Cortex of kidney (tissue), 1 donor: Measurements from ENCODE around the gene SLC30A3.
"Not testable (repeated sequence)": the region's sequence is repeated elsewhere in the genome, so short reads cannot be mapped to it uniquely, and the experiment has no call there.

ENCODE experiments used
- DNase-seq: peaks from one replicate; lab custom pipeline; 2025; lab: John Stamatoyannopoulos, UW

The SLC30A3 gene

DNA sequence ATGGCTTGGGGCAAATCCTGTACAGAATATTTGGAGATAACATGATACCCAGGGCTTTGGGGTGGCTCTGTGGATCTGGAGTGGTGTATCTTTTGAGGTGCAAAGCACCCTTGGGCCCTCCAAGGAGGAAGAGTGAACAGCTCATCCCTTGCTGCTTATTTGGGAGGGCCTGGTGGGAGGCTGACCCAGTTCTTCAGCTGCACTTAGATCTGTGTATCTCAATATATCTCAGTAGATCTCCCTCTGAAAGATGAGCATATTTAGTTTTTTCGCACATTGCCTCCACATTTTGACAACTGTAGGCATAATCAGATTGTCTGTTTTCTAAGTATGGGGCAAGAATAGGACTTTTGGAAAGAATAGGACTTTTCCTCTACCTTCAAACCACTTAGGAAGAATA is 22.1 kb upstream of the SLC30A3 start:
- no peak for DNase-seq

DNA sequence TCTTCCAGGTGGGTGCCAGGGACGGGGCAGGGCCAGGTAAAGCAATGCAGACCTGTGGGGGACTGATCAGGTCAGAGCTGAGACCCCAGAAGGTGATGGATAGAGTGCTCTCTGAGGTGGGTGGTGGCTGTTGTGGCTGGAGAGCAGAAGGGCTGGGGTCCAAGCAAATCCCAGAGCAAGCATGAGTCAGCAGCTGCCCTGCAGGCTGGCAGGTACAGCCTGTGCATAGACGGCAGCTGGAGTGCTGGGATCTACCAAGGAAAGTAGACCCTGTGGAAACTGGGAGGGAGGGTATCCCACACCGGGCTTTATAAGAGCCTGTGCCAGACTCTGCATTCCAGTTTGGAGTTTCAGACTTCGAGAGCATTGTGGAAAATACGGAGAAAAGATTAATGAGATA is 20.0 kb upstream of the SLC30A3 start:
- DNase-seq = no peak

DNA sequence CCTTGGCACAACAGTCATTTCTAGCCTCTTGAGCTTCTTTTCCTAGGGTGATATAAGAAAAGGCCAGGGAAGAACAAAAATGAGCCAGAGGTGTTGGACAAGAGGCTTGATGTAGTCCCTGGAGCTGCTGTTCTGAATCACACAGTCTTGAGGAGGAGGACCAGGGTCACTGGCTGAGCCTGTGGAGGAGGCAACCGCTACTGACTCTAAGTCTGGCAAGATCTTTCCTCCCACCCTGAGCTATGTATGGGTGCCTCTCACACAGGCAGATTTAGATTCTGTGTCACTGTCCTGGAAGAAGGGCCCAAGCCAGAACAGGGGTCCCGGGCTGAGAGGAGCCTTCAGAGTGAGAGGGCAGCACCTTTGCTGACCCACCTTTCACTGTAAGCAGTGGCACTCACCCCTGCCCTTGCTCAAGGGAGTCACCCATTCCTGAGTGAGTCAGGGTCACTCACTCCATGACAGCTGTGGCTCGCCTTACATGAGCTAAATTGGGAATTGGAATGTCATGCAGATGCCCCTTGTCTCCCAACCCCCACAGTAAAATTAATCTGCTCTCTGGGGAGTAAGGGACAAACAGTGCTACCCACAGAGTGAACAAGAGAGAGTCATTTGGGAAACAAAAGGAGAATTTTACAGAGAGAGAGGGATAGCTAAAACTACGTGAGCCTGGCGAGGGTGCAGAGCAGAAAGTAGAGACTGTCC is 19.2 kb upstream of the SLC30A3 start, which contains the start of gene TRIM54:
TSS of gene TRIM54 (plus strand) at position 575 of the 705 bp plus-strand sequence. CDS start 303 bp downstream, outside the sequence.
- no peak for DNase-seq

DNA sequence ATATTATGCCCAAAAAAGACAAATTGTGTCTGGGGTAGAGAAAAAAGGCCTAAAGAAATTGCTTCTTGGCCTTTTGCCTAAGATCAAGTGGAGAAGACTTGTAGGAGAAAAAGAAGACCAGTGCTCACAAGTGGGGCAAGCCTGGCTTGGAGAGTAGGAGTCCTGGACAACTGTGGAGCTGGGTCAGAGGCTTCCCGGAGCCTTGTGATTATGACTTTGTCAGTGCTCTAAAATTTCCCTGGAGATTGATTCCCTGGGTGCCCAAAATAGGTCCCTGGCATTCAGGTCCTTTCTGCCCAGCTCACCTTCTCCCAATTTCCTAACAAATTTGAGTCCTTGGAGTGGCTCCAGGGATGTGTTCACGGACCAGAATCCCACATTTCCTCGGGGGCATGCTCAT is 18.6 kb upstream of the SLC30A3 start:
- DNase-seq = no peak

DNA sequence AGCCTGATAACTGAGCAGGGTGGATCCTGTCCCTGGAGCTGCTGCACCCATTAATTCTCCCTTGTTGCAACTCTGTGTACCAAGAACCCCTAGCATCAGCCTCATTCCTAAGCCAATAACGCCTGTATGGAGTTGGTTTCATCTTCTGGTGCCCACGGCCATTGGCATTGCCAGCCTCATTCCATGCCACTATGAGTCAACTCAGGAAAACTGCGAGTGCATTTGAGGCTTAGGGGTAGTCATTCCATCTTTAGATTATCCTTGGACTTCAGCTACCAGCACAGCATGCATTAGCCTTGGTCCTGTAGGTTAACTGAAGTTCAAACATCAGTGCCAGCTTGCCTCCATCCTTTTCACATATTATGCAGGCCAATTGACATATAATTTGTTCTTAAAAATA is 18.0 kb upstream of the SLC30A3 start:
- DNase-seq = no peak

DNA sequence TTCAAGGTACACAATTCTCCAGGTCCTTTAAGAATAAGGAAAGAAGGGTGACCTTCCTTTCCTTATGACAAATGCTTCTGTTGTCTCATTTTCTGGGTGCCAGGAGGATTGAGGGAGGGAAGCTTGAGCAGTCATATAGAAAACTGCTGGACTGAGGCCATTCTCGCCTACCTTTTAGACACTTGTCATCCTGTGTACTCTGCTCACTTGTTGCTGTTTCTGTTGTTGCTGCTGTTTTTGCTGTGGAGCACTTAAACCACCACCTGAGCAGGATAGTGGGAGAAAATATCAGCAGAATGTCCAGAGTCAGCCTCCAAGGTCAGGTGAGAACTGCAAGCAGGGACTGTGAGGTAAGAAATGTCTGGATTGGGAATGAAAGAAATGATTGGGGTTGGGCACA is 15.2 kb upstream of the SLC30A3 start:
- no peak for DNase-seq

DNA sequence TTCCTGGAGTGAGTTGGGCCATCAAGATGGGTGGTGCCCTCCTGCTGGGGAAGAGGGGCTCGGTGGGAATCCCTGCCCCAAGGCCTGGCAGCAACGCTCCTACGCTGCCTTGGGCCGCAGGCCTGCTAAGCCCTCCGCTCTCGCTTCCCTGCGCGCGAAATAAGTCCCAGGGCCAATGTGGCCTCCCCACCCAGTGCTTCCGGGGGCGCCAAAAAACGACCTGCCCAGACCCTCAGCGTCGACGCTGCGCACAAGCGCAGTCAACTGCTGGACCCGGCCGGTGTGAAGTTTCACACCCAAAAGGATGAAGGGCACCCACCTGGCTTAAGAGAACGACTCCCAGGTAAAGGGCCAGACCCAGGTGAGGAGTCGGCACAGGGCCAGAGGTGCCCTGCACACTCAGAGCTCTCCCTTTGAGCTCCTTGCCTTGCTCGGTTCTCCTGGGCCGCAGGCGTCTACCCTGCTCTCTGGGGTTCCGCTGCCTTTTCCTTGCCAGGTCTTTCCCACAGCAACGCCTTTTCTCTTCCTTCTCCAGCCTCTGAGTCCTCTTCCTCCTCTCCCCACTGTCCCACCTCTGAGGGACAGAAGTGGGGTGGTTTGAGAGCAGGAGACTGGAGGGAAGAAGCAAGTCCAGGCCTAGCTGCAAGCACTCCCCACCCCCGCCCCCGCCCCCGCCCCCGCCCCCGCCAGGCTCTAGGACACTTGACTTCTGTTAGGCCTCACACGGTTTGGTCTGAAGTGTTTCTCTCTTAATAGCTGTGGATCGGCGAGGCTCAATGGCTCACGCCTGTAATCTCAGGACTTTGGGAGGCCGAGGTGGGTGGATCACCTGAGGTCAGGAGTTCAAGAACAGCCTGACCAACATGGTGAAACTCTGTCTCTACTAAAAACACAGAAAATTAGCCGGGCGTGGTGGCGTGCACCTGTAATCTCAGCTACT is 12.6 kb upstream of the SLC30A3 start, which contains the start of gene DNAJC5G:
TSS of gene DNAJC5G (plus strand) at position 223 of the 940 bp plus-strand sequence. CDS start 1,296 bp downstream, outside the sequence.
- DNase-seq = no peak

DNA sequence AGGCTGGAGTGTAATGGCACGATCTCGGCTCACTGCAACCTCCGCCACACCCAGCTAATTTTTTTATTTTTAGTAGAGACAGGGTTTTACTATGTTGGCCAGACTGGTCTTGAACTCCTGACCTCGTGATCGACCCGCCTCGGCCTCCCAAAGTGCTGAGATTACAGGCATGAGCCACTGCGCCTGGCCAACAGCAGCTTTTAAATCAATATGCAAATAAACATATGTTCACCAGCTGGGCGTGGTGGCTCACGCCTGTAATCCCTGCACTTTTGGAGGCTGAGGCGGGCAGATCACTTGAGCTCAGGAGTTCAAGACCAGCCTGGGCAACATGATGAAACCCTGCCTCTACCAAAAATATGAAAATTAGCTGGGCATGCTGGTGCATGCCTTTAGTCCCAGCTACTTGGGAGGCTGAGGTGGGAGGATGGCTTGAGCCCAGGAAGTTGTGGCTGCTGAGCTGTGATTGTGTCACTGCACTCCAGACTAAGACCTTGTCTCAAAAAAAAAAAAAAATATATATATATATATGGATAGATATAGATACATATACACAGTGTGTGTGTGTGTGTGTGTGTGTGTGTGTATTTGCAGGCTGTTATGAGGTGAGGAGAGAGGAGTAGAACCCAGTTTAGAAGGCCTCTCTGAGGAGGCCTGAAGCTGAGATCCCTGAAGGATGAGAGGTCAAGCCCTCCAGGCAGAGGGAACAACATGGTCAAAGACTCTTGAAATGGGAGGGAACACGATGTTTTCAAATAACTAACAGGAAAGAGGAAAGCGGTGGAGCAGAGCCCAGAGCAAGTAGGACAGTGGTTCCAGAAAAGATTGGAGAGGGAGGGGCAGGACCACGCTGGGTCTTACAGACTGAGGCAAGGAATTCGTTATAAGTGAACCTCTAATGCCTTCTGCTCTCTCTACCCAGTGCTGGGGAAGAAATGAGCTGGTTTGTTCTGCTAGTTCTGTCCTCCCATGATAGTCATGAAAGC is 10.0 kb upstream of the SLC30A3 start:
- DNase-seq = not testable (repeated sequence)

DNA sequence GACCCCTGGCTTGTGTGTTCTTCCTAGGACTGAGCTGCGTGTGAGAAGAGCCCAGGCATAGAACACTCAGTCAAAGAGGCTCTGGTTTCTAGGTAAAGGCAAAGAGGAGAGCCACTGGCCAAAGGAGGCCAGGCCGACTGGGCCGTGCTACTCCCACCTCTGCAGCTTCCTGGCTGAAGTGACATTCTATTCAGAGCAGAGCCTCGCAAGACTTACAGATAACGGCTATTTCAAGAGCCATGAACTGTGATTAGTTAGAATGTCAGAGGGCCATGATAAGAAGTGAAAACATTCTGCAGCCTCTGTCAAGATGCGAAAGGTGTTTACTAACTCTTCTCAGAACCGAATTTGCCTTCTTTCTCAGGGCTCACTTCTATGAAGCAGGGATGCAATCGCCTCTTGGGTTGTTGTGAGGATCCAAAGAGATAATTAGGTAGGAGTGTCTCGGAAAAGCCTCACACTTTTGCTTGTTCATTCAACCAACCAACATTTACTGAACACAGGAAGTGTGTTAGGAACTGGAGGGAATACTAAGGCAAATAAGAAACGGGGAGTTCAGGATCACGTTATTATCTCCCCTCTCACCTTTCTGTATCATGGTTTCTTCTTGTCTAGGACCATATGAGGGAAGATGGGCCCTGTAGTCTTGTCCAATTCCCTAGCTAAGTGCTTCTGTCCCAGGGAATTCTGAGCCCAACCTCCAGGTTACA is 8.9 kb upstream of the SLC30A3 start:
- no peak for DNase-seq

DNA sequence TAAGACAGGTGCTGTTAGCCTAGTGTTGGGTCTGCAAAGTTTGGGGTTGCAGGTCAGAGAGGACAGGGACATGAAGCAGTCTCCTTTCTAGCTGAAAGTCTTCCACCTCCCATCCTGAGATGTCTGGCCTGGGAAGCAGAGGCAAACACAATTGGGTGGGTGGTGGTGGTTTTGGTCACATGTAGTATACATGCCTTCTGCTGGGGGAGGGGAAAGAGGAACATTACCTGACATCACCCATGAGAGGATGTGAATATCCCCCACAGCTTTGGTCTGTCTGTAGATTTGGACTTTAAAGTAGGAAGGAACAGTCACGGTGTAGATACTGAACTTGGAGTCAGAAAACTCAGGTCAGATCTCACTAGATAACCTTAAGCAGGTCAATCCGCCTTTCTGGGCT is 7.8 kb upstream of the SLC30A3 start:
- no peak for DNase-seq

DNA sequence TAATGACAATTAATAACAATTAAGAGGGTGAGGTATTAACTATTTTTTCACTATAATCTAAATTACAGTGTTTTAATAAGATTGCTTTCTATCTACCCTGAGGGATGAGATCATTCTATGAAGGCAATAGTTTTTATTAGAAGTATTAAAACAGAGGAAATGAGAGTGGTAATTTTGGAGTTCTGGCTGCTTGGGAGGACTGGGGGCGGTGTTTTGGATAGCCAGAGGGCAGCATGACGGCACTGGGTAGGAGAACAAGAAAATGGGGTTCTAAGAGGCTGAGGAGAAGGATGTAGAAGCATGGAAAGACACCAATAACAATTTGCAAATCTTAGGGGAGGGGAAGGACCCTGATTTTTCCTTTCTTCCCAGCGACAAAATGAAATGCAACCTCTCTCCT is 7.3 kb upstream of the SLC30A3 start:
- DNase-seq = no peak

DNA sequence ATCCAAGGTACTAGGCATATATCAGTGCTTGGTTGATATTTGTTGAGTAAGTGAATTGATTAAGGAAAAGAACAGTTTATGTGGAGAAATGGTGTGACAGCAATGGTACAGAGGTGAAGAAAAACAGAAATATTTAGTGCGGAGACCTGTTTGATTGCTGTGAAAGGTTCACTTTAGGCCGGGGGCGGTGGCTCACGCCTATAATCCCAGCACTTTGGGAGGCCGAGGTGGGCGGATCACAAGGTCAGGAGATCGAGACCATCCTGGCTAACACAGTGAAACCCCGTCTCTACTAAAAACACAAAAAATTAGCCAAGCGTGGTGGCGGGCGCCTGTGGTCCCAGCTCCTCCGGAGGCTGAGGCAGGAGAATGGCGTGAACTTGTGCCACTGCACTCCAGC is 5.4 kb upstream of the SLC30A3 start:
- not testable (repeated sequence) for DNase-seq

DNA sequence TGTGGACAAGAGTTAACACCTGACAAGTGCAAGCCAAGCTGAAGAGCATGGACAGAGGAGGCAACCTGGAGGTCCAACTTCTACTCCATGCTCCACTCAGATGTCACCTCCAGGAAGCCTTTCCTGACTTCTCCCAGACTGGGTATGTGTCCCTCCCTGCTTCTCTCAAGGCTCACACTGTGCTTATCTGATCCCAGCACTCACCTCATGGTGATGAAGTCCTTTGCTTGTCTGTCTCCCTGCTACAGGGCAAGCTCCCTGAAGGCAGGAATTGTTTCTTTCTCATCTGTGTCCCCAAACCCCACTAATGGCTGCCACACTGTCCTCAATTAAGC is 2.7 kb upstream of the SLC30A3 start:
- no peak for DNase-seq

DNA sequence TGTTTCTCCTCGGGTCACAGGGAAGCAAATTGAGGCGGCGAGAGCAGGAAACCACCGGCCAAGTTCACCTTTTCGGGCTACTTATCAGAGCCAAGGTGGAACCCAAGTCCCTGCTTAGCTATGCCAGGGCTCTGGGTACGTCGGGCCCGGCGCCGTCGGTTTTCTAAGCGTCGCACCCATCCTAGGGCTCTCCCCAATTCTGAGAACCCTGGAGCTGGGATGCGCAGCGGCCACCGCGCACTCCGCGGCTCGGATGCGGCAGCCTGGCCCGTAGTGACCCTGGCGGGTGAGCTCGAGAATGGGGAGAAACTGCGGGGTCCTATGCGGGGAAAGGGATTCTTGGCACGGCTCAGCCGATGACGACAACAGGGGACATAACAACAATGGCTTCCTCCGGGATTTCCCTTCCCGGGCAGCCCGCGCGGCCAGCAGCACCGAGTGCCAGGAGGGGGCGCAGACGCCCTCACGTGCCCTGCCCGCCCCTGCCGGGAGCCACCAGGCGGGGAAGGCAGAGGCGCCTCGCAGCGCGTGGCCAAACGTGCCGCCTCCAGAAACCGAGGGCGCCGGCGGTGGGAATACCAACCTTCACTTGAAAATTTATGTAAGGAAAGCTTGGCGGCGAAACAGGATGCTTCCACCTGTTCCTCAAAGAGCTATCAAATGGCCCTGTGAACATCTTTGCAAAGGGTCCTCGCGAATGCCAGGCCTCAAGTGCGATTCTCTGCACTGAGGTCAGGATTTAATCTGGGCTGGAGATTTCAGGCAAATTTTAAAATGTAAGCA is 2.1 kb upstream of the SLC30A3 start:
- DNase-seq = no peak

DNA sequence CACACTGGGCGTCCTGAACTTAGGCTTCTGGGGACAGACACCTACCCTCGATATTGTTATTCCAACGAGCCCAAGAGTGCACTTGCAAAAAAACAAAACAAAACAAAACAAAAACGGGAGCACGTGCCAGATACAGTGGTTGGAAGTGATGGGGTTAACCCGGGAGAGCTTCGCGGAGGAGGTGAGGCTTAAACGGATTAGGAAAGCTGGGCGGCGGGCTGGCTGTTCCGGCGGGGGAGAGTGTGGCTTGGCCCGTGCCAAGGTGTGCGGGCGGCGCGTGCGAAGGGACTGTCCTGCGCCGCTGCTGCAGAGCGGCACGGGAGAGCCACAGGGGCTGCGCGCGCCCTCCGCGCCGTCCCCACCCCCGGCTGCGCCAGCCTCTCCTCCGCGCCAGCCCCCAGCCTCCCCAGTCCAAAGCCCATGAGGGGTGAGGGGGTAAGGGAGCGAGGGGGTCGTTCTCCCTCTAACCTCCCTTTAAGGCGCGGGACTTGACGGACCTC is 1.5 kb upstream of the SLC30A3 start:
- no peak for DNase-seq

DNA sequence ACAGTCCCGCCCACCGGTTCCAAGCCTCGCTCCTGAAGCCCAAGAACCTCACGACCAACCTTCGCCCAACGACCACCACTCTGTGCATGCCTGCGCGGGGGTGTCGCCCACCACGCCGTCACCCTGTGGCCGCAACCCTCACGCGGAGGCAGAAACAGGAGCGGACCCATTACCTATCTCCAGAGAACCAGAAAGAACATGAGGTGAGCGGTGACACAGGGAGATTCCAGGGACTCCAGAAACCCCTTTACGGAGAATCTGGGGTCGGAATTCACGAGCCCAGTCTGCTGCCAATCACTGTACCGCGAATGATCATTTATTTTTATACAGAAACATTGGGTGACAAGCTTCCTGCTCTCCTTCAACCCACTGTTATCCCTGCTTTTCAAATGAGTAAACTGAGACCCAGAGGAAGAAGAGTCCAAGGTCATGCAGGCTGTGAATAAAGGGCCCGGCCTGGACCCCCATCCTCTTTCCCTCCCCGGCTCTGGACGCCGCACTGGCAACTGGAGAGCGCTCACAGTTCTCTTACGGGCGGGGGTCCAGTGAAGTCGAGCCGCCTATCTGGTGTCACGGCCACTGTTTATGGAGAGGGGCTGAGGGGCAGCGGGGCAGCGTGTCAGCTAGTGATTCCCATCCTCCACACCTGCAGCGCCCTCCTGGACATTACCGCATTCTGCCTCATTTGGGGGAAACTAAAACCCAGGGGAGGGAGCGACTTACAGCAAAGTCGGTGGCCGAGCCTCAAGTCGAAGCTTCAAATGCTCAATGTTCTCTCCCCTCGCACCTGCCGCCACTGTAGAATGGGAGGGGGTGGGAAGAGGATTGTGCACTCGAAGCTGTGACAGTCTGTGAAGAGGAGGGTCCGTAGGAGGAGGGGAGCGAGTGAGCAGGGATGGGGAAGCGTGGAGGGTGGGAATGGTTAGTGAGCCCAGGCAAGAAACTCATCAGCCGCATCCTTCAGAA is 723 bp upstream of the SLC30A3 start:
- no peak for DNase-seq

DNA sequence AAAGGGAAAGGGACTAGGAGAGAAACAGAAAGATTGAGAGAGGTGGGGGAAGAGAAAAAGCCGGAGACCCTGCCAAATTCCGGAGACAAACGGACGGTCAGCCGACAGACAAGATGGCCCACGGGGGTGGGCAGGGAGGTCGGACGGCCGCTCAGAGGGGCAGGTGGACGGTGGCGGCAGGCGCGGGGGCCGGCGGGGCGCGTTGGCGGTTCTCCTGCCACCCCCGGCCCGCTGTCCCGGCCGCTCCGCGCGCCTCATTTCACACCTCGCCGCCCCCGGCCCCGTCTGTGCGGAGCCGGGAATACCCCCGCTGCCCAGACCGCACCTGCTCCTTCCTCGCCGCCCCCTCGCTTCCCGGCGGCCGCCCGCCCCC is 935 bp downstream of the SLC30A3 start:
- DNase-seq = no peak

DNA sequence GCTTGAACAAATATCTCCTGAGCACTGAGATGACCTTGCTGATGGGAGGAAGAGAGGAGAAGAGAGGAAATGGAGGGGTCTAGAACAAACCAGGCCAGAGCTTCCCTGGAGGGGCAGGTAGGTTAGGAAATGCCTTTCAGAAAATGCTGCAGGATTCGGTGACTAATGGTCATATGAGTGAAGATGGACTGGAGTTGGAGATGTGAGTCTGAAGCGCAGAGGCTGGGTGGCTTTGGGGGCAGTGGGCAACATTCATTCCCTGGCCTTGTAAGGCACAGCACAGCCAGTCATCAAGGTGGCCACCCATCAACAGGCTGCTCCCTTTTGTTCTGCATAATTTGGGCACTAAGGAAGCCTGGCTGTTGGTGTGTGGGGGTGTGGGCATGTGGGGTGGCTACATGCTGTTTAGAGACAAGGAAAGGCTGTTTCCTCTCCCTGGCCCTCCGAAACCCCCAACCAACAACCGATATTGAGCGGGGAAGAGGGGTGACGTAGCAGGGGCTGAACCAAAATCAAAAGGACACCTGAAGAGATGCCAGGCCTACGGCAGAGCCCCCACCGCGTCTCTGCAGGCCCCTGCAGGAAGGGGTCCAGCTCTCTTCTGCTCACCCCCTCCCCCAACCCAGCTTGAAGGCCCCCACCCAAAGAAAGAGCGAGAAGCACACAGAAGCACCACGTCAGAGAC is 1.5 kb downstream of the SLC30A3 start:
- no peak for DNase-seq

DNA sequence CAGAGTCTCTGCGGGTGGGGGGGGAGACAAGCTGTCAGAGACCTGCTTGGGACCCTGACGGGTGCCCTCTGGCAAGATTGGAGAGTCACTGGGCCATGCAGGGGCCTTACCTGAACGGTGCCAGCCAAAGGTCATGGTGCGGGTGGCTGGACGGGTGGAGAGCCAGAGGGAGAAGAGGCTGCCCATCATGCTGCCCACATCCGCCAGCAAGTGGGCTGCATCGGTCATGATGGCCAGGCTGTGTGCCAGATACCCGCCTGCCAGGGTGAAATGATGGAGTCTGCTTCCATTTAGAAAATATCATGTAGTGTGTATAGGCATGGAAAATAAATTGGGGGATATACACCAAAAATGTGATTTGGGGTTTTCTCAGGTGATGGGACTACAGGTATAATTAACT is 4.8 kb downstream of the SLC30A3 start:
- DNase-seq = no peak
